B cell (primary cell): Measurements from ENCODE around the gene TP53BP2. TPM values are rescaled to one million over a fixed set of nuclear protein-coding genes. Genes with fewer than 3 reads are reported as not detected.
A peak's percentile ranks its signal among the peaks of the same experiment; 100 is the strongest.

Experiments
- ATAC-seq: fragments of 200-7000 bp; cut with Tn5 transposase; one replicate; pipeline ENCODE4 v1.10.0; 2021; ENCODE audit warnings: low read depth, mild to moderate bottlenecking, moderate number of reproducible peaks, moderate library complexity
- CTCF ChIA-PET: fragments of 350-600 bp; sonication (Branson Sonifier 250); formaldehyde crosslinking; loops from one replicate; lab custom pipeline; 2021; ENCODE audit warnings: antibody characterized with exemption, inconsistent platforms; lab: Charles Lee
- POLR2A ChIA-PET: fragments of 350-600 bp; sonication (Branson Sonifier 250); formaldehyde crosslinking; loops from one replicate; lab custom pipeline; 2021; ENCODE audit warnings: antibody characterized with exemption; lab: Charles Lee
- DNase-seq: peaks from one replicate; pipeline ENCODE4 v3.0.0; 2013
- H2AFZ ChIP-seq: 2 replicates; pipeline ENCODE4 v1.6.1; 2012; ENCODE audit warnings: mild to moderate bottlenecking, low read depth, low read length; ENCODE audit not compliant: insufficient read depth, poor library complexity, severe bottlenecking
- H3K27ac ChIP-seq, 2 donors: 1 replicate in 1 of 2; 2 replicates in 1 of 2; pipeline ENCODE4 v1.5.1; 2012 to 2013; ENCODE audit warnings: low read length in 2 of 2, mild to moderate bottlenecking in 2 of 2, moderate library complexity in 1 of 2
- H3K27me3 ChIP-seq, 4 experiments: fragments of 200-600 bp in 1 of 4; sonication (generic) in 1 of 4; replicated peaks in 1 of 4; 1 replicate in 2 of 4; 2 replicates in 2 of 4; pipeline versions ENCODE4 v1.6.1 to v1.7.0; 2013 to 2016; ENCODE audit warnings: low read length in 3 of 4, mild to moderate bottlenecking in 2 of 4, mixed read lengths in 1 of 4, moderate library complexity in 1 of 4; ENCODE audit not compliant: insufficient read depth in 4 of 4, control insufficient read depth in 3 of 4; ENCODE audit errors: control extremely low read depth in 1 of 4
- H3K36me3 ChIP-seq, 2 experiments: replicated peaks in 1 of 2; 1 replicate in 1 of 2; 2 replicates in 1 of 2; pipeline versions ENCODE4 v1.6.1 to v1.7.1; 2013; ENCODE audit warnings: low read length in 1 of 2; ENCODE audit not compliant: insufficient read depth in 2 of 2, control insufficient read depth in 1 of 2; ENCODE audit errors: control extremely low read depth in 1 of 2, extremely low read depth in 1 of 2
- H3K4me1 ChIP-seq, 2 donors: fragments of 200-600 bp in 1 of 2; sonication (generic) in 1 of 2; 1 replicate in 1 of 2; 2 replicates in 1 of 2; pipeline versions ENCODE4 v1.5.1 to v1.6.1; 2013 to 2017; ENCODE audit warnings: low read length in 2 of 2; ENCODE audit not compliant: control insufficient read depth in 2 of 2, insufficient read depth in 2 of 2
- H3K4me2 ChIP-seq: replicated peaks from 2 replicates; pipeline ENCODE3; 2012; ENCODE audit warnings: mild to moderate bottlenecking, low read depth, low read length; ENCODE audit not compliant: poor library complexity, severe bottlenecking
- H3K4me3 ChIP-seq, 5 experiments: fragments of 200-600 bp in 1 of 5; sonication (generic) in 1 of 5; 1 replicate in 3 of 5; 2 replicates in 2 of 5; pipeline versions ENCODE4 v1.5.1 to v1.7.0; 2011 to 2016; ENCODE audit warnings: low read length in 4 of 5, mild to moderate bottlenecking in 4 of 5, low read depth in 2 of 5, control low read depth in 1 of 5, moderate library complexity in 1 of 5; ENCODE audit not compliant: insufficient read depth in 1 of 5; ENCODE audit errors: control extremely low read depth in 1 of 5, extremely low read depth in 1 of 5
- H3K79me2 ChIP-seq: fragments of 200-600 bp; sonication (generic); one replicate; pipeline ENCODE4 v1.6.0; 2016; ENCODE audit warnings: low read length; ENCODE audit not compliant: control insufficient read depth, insufficient read depth
- H3K9ac ChIP-seq: fragments of 200-600 bp; sonication (generic); 2 replicates; pipeline ENCODE4 v1.6.1; 2017; ENCODE audit warnings: mild to moderate bottlenecking, low read length, moderate library complexity
- H3K9me3 ChIP-seq, 3 donors: one replicate each; pipeline versions ENCODE4 v1.6.1 to v1.7.1; 2013; ENCODE audit warnings: low read length in 2 of 3; ENCODE audit not compliant: control insufficient read depth in 2 of 3, insufficient read depth in 1 of 3; ENCODE audit errors: control extremely low read depth in 1 of 3
- H4K20me1 ChIP-seq: 2 replicates; pipeline ENCODE4 v1.6.0; 2012; ENCODE audit warnings: mild to moderate bottlenecking, low read length; ENCODE audit not compliant: insufficient read depth, control insufficient read depth, poor library complexity, severe bottlenecking
- H3K27ac Mint-ChIP-seq: one replicate; pipeline ENCODE4 v1.8.0; 2021; ENCODE audit warnings: mixed read lengths
- H3K27me3 Mint-ChIP-seq: one replicate; pipeline ENCODE4 v1.8.0; 2021; ENCODE audit warnings: mixed read lengths
- H3K4me1 Mint-ChIP-seq: one replicate; pipeline ENCODE4 v1.8.0; 2021; ENCODE audit warnings: mixed read lengths
- H3K4me3 Mint-ChIP-seq: one replicate; pipeline ENCODE4 v1.8.0; 2021; ENCODE audit warnings: mixed read lengths
- H3K9me3 Mint-ChIP-seq: one replicate; pipeline ENCODE4 v1.8.0; 2022; ENCODE audit warnings: mixed read lengths; ENCODE audit not compliant: insufficient read depth
- EZH2 ChIP-seq: IDR thresholded peaks from 2 replicates; pipeline ENCODE4 v1.6.1; 2012; ENCODE audit warnings: borderline replicate concordance, low read depth, mild to moderate bottlenecking, moderate library complexity, low read length; ENCODE audit not compliant: insufficient read depth, poor library complexity, severe bottlenecking
- WGBS: methylation state at CpG from one replicate; pipeline ENCODE4 v1.1.5; 2013; ENCODE audit warnings: missing lambda C conversion rate; ENCODE audit not compliant: insufficient coverage; 5-methylcytosine and 5-hydroxymethylcytosine counted together
- intact Hi-C: fragments of 100-400 bp; cut with micrococcal nuclease; formaldehyde crosslinking; loops from one replicate; pipeline ENCODE4 v1.10.0; 2022
- polyA plus RNA-seq: library from polyadenylated mRNA; depleted of rRNA; stranded (reverse); fragments of >200 nt; gene quantifications from 2 replicates; pipeline ENCODE4 v1.2.3, GENCODE V29; 2012
- total RNA-seq, 2 donors: library from RNA; stranded (reverse); fragments of 120-200 nt in 1 of 2; gene quantifications; 1 replicate in 1 of 2; 2 replicates in 1 of 2; pipeline versions ENCODE4 v1.2.3 to v1.2.4, GENCODE V29; 2013 to 2022
- TF ChIP-seq, protein P1 (sequence below): fragments of 200-600 bp; IDR thresholded peaks from one replicate; pipeline ENCODE4 v1.8.0; 2022; ENCODE audit warnings: antibody characterized with exemption, mild to moderate bottlenecking

Gene TP53BP2
- total and polyA plus RNA-seq, 2 donors (not counting 1 experiment from before 2014, with no cell fraction given) = 10.8 to 40.0 TPM

DNA sequence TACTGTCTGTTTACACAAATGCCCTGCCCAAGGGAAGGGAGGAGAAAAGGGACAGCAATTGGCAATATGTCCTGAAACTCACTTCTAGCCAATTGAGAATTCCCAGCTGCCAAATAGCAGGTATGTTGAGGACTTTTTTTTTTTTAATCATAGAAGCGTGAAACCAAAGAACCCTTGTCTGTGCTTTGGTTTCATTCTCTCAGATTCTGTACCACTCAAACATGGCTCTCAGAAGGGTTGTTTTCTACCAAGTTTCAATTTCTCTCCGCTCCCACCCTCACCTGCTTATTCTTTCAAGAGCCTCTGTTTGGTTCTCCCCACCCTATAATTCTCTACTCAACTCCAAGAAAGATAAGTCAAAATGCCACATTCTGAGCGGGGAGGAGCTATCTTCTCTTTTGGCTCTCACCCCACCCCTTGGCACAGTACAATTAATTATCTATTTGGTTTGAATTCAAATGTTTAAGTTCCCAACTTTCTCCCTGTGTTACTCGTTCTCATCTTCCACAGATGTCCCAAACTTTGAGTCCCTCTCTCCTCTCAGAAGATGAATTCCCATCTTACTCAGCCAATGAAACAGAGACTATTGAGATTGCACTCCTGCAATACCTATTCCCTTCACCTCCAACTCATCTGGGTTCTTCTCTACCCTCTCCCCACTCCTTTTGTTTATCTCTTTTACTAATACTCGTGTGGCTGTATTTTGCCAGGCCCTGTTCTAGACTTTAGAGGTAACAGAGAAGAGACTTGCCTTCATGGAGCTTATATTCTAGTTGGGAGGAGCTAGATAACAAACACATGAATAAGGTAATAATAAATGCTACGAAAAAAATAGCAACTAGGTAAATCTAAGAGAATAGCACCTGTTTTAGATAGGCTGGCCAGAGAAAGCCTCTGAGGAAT is 3.9 kb upstream of the TP53BP2 start:
- 89% methylated on average over 2 of the region's 6 CpGs for WGBS
- POLR2A ChIA-PET = no interaction called here
- CTCF ChIA-PET = interaction anchor here (0.6 to 1.1 kb wide), 2 partner anchors 9 to 38 kb away, joined by 3 to 4 read pairs; no protein-coding TSS in a partner anchor
- Histone ChIP-seq H3K36me3 (no peaks in the 10 kb centered on the region), H4K20me1 (peaks cover 7% of the 10 kb centered on the region), H3K27me3 (no peaks in the 10 kb centered on the region), H3K4me2 (no peak overlapping the region), H3K27ac (no peak overlapping the region), H3K4me3 (no peak overlapping the region), H3K4me1 (peaks cover 8 to 10% of the 10 kb centered on the region in 2 donors), H2AFZ (peak overlapping the region; percentile 39), H3K79me2 (peaks cover 30% of the 10 kb centered on the region), H3K9me3 (no peaks in the 10 kb centered on the region), H3K9ac (no peak overlapping the region)
- intact Hi-C loops = loop anchor here (5.0 to 10.0 kb wide), 4 partner anchors 37 to 707 kb away; partner anchors contain the start of genes FBXO28, NVL and TLR5
- Mint-ChIP-seq H3K27ac (peak overlapping the region; percentile 8), H3K4me1 (peaks cover 16% of the 10 kb centered on the region), H3K27me3 (peaks cover 5% of the 10 kb centered on the region), H3K4me3 (no peak overlapping the region), H3K9me3 (no peaks in the 10 kb centered on the region)
- ATAC-seq (no peak), DNase-seq (no peak)
- TF ChIP-seq, protein P1, sequence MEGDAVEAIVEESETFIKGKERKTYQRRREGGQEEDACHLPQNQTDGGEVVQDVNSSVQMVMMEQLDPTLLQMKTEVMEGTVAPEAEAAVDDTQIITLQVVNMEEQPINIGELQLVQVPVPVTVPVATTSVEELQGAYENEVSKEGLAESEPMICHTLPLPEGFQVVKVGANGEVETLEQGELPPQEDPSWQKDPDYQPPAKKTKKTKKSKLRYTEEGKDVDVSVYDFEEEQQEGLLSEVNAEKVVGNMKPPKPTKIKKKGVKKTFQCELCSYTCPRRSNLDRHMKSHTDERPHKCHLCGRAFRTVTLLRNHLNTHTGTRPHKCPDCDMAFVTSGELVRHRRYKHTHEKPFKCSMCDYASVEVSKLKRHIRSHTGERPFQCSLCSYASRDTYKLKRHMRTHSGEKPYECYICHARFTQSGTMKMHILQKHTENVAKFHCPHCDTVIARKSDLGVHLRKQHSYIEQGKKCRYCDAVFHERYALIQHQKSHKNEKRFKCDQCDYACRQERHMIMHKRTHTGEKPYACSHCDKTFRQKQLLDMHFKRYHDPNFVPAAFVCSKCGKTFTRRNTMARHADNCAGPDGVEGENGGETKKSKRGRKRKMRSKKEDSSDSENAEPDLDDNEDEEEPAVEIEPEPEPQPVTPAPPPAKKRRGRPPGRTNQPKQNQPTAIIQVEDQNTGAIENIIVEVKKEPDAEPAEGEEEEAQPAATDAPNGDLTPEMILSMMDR = no peak
- TF ChIP-seq EZH2 = no peak

DNA sequence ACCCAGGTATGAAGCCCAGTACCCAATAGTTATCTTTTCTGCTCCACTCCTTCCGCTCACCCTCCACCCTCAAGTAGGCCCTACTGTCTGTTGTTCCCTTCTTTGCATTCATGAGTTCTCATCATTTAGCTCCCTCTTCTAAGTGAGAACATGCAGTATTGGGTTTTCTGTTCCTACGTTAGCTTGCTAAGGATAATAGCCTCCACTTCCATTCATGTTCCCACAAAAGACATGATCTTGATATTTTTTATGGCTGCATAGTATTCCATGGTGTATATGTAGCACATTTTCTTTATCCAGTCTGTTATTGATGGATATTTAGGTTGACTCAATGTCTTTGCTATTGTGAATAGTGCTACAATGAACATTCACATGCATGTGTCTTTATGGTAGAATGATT is 2.8 kb upstream of the TP53BP2 start:
- Histone ChIP-seq H2AFZ (no peak overlapping the region), H3K4me3 (no peak overlapping the region), H3K4me1 (peaks cover 17 to 19% of the 10 kb centered on the region in 2 donors), H3K27ac (no peak overlapping the region), H3K9me3 (no peaks in the 10 kb centered on the region), H4K20me1 (peaks cover 11% of the 10 kb centered on the region), H3K27me3 (no peaks in the 10 kb centered on the region), H3K4me2 (no peak overlapping the region), H3K79me2 (peaks cover 41% of the 10 kb centered on the region), H3K9ac (no peak overlapping the region), H3K36me3 (no peaks in the 10 kb centered on the region)
- ATAC-seq (no peak), DNase-seq (no peak)
- Mint-ChIP-seq H3K9me3 (no peaks in the 10 kb centered on the region), H3K27me3 (peaks cover 2% of the 10 kb centered on the region), H3K4me3 (no peak overlapping the region), H3K27ac (no peak overlapping the region), H3K4me1 (peaks cover 25% of the 10 kb centered on the region)
- no peak for TF ChIP-seq EZH2
- TF ChIP-seq, protein P1 = no peak
- POLR2A ChIA-PET = no interaction called here
- CTCF ChIA-PET = no interaction called here
- no CpG with 5 or more reads among the region's 2 CpGs for WGBS
- intact Hi-C loops = loop anchor here (5.0 to 10.0 kb wide), 4 partner anchors 36 to 706 kb away; partner anchors contain the start of genes FBXO28, NVL and TLR5
